Endothelial cell (in vitro differentiated cells): ENCODE measurements around the gene GALK2. TPM values are rescaled to one million over a fixed set of nuclear protein-coding genes. Genes with fewer than 3 reads are reported as not detected.

Experiments used
- DNase-seq: peaks from one replicate; pipeline ENCODE4 v3.0.0; 2021; ENCODE audit warnings: low spot score
- H3K27ac Mint-ChIP-seq: one replicate; pipeline ENCODE4 v1.8.0; 2021; ENCODE audit warnings: mixed read lengths, inconsistent platforms; ENCODE audit not compliant: unreplicated experiment
- H3K27me3 Mint-ChIP-seq: one replicate; pipeline ENCODE4 v1.8.0; 2021; ENCODE audit warnings: mild to moderate bottlenecking, moderate library complexity, mixed read lengths, inconsistent platforms; ENCODE audit not compliant: unreplicated experiment
- H3K36me3 Mint-ChIP-seq: one replicate; pipeline ENCODE4 v1.8.0; 2021; ENCODE audit warnings: mild to moderate bottlenecking, low read depth, mixed read lengths, inconsistent platforms; ENCODE audit not compliant: unreplicated experiment
- H3K4me1 Mint-ChIP-seq: one replicate; pipeline ENCODE4 v1.8.0; 2021; ENCODE audit warnings: mild to moderate bottlenecking, mixed read lengths, inconsistent platforms; ENCODE audit not compliant: unreplicated experiment
- H3K4me3 Mint-ChIP-seq: one replicate; pipeline ENCODE4 v1.8.0; 2021; ENCODE audit warnings: mild to moderate bottlenecking, mixed read lengths, inconsistent platforms; ENCODE audit not compliant: unreplicated experiment
- H3K9me3 Mint-ChIP-seq: one replicate; pipeline ENCODE4 v1.8.0; 2021; ENCODE audit warnings: mixed read lengths, inconsistent platforms; ENCODE audit not compliant: unreplicated experiment
- total RNA-seq: library from RNA; stranded (reverse); fragmentation: NEBNext Ultra II Directional; extraction: Animal tissue kit (Norgen Biotek cat#: 25700); gene quantifications from one replicate; pipeline ENCODE4 v1.2.1, GENCODE V29; 2021; ENCODE audit not compliant: unreplicated experiment
- TF ChIP-seq, protein P1 (sequence below): fragments of 200-600 bp; sonication (generic); IDR thresholded peaks from one replicate; pipeline ENCODE4 v1.5.0; 2021; ENCODE audit warnings: antibody characterized with exemption; ENCODE audit not compliant: unreplicated experiment

GALK2 gene
- total RNA-seq, 1 donor from 2014 or later: 25.7 TPM

DNA sequence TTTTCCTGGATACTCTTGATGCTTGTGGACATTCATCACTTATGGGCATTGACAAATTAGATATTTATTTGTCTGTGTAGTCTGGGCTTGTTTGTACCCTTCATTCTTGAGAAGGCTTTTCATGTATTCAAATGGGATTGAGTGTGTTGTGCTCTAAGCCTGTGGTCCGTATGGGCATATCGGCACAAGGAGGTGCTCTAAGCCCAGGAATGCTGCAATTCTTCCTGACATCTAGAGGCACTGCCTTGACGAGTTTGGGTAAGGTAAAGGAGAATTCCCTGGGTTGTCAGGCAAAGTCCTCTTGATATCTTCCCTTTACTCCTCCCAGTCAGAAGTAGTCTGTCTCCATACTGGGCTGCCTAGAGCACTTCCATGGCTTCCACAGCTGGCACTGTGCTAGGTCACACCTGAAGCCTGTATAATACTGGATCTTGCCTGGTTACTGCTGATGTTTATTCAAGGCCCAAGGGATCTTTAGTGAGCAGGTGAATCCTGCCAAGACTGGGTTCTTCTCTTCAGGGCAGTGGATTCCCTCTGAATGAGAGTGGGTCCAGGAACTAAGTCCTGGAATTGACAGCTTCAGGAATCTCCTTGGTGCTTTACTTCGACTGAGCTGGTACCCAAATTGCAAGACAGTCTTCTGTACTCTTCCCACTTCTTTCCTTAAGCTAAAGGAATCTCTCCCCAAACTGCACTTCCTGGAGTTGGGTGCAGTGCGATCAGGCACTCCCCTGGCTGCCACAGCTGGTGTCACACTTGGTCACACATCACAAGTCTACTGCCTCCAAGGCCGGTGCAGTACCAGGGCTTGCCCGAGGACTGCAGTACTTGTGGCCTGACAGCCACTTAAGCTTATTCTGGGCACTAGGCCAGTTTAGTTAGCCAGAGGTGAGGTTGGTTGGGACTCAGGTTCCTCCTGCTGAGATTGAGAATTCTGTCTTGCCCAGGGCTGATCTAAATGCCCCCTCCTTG, 46.0 kb downstream of the GALK2 start:
- no peak for DNase-seq
- Mint-ChIP-seq H3K9me3 (peaks cover under 1% of the 10 kb centered on the region), H3K4me1 (no peaks in the 10 kb centered on the region), H3K36me3 (peaks cover 19% of the 10 kb centered on the region), H3K27ac (no peak overlapping the region), H3K27me3 (peaks cover 2% of the 10 kb centered on the region), H3K4me3 (no peak overlapping the region)
- TF ChIP-seq, protein P1, sequence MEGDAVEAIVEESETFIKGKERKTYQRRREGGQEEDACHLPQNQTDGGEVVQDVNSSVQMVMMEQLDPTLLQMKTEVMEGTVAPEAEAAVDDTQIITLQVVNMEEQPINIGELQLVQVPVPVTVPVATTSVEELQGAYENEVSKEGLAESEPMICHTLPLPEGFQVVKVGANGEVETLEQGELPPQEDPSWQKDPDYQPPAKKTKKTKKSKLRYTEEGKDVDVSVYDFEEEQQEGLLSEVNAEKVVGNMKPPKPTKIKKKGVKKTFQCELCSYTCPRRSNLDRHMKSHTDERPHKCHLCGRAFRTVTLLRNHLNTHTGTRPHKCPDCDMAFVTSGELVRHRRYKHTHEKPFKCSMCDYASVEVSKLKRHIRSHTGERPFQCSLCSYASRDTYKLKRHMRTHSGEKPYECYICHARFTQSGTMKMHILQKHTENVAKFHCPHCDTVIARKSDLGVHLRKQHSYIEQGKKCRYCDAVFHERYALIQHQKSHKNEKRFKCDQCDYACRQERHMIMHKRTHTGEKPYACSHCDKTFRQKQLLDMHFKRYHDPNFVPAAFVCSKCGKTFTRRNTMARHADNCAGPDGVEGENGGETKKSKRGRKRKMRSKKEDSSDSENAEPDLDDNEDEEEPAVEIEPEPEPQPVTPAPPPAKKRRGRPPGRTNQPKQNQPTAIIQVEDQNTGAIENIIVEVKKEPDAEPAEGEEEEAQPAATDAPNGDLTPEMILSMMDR: no peak

DNA sequence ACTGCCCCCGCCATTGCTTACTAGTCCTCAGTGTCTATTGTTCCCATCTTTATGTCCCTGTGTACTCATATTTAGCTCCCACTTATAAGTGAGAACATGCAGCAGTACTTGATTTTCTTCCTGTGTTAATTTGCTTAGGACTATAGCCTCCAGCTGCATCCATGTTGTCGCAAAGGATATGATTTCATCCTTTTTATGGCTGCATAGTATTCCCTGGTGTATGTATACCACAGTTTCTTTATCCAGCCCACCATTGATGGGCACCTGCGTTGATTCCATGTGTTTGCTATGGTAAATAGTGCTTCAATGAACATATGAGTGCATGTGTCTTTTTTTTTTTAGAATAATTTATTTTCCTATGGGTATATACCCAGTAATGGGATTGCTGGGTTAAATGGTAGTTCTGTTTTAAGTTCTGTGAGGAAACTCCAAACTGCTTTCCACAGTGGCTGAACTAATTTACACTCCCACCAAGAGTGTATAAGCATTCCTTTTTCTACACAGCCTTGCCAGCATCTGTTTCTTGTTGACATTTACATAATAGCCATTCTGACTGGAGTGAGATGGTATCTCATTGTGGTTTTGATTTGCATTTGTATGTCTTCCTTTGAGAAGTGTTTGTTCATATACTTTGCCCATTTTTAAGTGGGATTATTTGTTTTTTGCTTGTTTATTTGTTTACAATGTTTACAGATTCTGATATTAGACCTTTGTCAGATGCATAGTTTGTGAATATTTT, 53.7 kb downstream of the GALK2 start:
- H3K36me3 Mint-ChIP-seq: peaks cover 10% of the 10 kb centered on the region
- no peak for DNase-seq
- H3K4me1 Mint-ChIP-seq: no peaks in the 10 kb centered on the region
- no peaks in the 10 kb centered on the region for H3K9me3 Mint-ChIP-seq
- no peak overlapping the region for H3K27ac Mint-ChIP-seq
- no peaks in the 10 kb centered on the region for H3K27me3 Mint-ChIP-seq
- no peak overlapping the region for H3K4me3 Mint-ChIP-seq
- TF ChIP-seq, protein P1: no peak

DNA sequence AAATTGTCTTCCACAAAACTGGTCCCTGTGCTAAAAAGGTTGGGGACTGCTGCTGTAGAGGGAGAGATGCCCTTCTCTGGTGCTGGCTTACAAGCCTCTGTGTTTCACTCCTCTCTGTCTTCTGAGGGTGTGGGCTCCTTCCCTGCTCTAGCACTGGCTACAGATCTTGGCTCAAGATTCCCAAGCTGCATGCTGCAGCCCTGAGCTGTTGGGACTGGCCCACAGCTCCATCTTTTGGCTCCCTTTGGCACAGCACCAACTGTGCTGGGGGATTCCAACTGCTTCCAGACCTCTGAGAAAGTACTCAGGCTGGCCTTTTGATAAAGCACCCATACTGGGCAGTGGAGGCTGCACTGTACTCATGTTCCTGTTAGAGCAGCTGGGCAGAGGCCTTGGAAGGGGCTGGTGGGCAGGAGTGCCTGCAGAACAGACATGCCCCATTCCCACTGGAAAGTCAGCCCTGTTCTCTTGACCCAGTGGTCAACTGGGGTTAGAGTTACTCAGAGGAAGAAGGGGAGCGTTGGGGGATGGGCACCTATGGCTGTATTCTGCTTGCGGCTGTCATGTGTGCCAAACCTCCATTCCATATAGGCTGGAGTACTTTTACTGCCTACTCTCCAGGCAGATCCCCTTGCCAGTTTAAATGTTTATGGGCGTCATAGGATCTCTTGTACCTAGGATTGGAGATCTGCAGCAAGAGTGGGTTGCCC, 55.7 kb downstream of the GALK2 start:
- TF ChIP-seq, protein P1: peak; percentile 27
- DNase-seq: peak; percentile 63
- Mint-ChIP-seq H3K4me3 (no peak overlapping the region), H3K27me3 (peaks cover 4% of the 10 kb centered on the region), H3K4me1 (peaks cover 2% of the 10 kb centered on the region), H3K27ac (no peak overlapping the region), H3K9me3 (no peaks in the 10 kb centered on the region), H3K36me3 (peaks cover 15% of the 10 kb centered on the region)

DNA sequence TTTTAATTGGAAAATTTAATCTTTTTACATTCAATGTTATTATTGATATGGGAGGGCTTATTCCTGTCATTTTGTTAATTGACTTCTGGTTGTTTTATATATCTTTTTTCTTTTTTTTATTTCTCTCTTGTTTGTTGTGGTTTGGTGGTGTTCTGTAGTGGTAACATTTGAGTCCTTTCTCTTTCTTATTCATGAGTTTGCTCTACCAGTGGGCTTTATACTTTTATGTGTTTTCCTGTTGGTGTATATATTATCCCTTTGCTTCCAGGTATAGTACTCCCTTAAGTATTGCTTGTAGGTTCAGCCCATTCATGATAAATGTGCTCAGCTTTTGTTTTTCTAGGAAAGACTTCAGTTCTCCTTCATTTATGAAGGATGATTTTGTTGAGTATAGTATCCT, 57.6 kb downstream of the GALK2 start:
- TF ChIP-seq, protein P1: no peak
- Mint-ChIP-seq H3K4me1 (peaks cover 2% of the 10 kb centered on the region), H3K27ac (no peak overlapping the region), H3K4me3 (no peak overlapping the region), H3K9me3 (no peaks in the 10 kb centered on the region), H3K36me3 (peaks cover 24% of the 10 kb centered on the region), H3K27me3 (peaks cover 4% of the 10 kb centered on the region)
- no peak for DNase-seq
